Choroid plexus epithelial cell (primary cell): Measurements from ENCODE around the gene THSD4.

Source experiments
- DNase-seq: peaks from one replicate; pipeline ENCODE4 v3.0.0-alpha.2; 2010; ENCODE audit warnings: low read depth
- H3K4me3 ChIP-seq: 2 replicates; pipeline ENCODE4 v1.5.1; 2011; ENCODE audit warnings: low read depth, mild to moderate bottlenecking, control low read depth, low read length, moderate library complexity
- TF ChIP-seq, protein P1 (sequence below): conservative IDR thresholded peaks from 2 replicates; pipeline ENCODE4 v1.5.1; 2011; ENCODE audit warnings: low read depth, mild to moderate bottlenecking, control low read depth, inconsistent platforms, low read length, moderate library complexity

The THSD4 gene

GRCh38 chr15:71282076-71282475, 166.8 kb downstream of the THSD4 start:
- TF ChIP-seq, protein P1, sequence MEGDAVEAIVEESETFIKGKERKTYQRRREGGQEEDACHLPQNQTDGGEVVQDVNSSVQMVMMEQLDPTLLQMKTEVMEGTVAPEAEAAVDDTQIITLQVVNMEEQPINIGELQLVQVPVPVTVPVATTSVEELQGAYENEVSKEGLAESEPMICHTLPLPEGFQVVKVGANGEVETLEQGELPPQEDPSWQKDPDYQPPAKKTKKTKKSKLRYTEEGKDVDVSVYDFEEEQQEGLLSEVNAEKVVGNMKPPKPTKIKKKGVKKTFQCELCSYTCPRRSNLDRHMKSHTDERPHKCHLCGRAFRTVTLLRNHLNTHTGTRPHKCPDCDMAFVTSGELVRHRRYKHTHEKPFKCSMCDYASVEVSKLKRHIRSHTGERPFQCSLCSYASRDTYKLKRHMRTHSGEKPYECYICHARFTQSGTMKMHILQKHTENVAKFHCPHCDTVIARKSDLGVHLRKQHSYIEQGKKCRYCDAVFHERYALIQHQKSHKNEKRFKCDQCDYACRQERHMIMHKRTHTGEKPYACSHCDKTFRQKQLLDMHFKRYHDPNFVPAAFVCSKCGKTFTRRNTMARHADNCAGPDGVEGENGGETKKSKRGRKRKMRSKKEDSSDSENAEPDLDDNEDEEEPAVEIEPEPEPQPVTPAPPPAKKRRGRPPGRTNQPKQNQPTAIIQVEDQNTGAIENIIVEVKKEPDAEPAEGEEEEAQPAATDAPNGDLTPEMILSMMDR, result no peak
- DNase-seq, result peak; percentile 91
- H3K4me3 ChIP-seq, result no peak overlapping the region

DNA sequence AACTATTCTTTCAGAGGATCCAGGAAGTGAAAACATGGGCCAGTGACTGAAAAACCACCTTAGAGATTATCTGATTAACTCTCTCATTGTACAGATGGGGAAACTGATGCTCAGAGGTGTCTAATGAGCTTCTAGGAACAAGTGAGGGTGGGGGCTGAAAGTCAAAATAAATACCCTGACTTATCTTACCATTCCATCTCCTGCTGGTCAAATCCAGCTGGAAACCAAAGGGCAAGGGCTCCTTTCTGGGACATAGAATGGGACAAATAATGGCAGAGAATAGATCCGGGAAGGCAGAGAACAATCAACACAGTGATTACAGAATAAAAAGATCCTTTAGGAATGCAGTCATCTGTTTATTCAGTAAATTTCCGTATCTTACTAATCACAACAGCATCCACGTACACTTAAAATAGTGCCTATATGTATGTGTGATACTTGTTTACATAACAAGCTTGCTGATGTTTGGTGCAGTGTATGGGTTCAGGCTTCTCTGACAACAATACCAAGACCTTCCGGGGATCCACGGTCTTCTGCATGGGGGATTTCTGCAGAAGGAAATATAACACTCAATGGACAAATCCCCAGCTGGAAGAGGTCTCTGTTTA, 173.2 kb downstream of the THSD4 start:
- TF ChIP-seq, protein P1, result no peak
- peak; percentile 42 for DNase-seq

DNA sequence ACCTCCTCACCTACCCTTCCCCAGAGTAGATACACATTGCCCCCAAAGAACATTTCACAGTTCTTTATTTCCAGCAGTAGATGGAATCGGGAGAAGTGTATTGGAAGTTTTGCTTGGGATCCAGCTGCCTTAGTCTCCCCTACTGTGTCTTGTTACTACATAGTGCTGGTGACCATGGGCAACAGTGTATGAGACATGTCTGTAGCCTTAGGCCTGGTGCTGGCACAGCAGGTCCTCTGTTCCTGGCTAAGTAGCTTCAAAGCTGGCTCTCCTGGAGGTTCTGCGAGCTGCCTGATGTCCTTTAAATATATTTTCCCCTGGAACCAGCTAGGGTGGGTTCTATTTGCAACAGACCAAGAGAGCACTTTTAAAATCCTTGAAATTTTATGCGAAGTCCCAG, 174.7 kb downstream of the THSD4 start:
- TF ChIP-seq, protein P1, result no peak
- no peak for DNase-seq

More for the DNA sequence above, 173.2 kb downstream of the THSD4 start:
- H3K4me3 ChIP-seq, result no peak overlapping the region

DNA sequence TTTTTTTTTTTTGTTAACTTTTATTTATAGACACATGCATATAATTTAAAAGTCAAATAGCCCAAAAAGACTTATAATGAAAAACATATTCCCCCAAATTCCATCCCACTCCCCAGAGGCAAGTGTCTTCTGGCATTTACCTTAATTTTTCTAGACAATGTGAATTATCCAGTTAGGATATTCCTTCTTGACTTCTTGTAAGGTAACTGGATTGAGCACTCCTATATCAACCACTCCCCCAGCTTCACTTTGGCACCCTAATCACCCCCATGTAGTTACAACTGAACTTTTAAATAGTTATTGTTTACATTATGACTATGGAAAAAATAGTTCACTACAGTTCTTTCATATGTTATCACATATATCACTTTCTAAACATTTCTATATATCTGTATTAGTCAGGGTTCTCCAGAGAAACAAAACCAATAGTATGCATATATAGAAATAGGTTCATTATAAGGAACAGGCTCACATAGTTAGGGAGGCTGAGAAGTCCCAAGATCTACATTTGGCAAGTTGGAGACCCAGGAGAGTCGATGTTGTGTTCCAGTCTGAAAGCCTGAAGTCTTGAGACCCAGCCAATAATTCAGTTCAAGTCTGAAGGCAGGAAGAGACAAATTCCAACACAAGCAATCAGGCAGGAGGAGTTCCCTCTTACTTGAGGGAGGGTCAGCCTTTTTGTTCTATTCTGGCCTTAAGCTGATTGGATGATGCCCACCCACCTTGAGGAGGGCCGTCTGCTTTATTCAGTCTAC, 175.8 kb downstream of the THSD4 start:
- DNase-seq, result peak; percentile 56
- H3K4me3 ChIP-seq, result no peak overlapping the region
- TF ChIP-seq, protein P1, result no peak

More for the DNA sequence above, 174.7 kb downstream of the THSD4 start:
- H3K4me3 ChIP-seq, result no peak overlapping the region

DNA sequence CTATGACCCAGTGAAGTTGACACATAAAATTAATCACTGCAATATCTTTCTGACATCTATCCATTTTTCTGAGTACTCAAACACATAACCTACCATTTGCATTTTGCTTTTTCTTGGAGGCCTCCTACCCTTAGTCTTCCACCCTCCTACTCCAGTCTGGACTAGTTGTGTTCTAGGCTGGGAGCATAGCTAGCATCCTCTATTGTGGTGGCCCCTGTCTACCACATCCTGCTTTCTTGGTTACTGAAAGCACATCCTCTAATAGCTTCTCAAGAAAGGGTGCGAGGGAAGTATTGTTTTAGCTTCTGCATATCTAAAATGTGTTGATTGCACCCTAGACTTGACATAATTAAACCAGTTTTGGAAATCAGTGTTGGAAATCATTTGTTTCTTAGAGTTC, 176.5 kb downstream of the THSD4 start:
- DNase-seq, result no peak
- TF ChIP-seq, protein P1, result no peak
- no peak overlapping the region for H3K4me3 ChIP-seq

DNA sequence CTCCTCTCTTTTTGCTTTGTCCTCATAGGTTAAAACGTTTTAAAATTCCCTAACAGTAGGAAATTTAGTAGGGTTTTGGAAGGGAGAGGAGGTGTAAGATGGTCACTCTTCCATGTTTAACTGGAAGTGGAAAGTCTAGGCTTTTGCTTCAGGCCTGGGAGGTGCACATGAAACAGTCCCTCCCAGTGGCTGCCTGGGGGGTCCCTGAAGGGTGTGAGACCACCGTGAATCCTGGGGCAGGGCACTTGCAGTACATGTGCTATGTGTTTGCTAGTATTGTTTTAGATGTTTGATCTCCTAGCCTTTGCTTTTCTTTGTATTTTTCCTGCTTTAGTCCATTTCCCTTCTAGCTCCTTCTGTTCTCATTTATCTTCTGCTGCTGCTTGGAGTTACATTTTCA, 178.5 kb downstream of the THSD4 start:
- TF ChIP-seq, protein P1, result no peak
- no peak for DNase-seq
- H3K4me3 ChIP-seq, result no peak overlapping the region
